ENCODE results near the gene ADD3.

DNA sequence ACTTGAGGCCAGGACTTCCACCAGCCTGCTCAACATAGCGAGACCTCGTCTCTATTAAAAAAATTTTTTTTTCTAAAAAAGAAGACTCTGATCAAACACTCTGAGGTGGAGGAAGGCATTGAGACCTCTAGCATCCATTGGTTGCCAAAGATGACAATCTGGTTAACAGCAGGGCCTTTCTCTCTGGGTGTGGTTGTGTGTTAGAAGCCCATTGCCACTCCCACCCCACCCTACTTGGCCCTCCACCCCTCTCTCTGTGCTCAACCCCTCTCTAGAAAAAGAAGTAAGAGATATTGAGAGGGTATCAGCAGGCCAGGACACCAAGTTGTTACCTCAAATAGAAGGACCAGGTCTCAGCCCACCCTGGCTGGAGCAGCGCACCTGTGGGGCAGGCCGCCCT is 142.3 kb downstream of the ADD3 start:
- TF ChIP-seq, protein P1, sequence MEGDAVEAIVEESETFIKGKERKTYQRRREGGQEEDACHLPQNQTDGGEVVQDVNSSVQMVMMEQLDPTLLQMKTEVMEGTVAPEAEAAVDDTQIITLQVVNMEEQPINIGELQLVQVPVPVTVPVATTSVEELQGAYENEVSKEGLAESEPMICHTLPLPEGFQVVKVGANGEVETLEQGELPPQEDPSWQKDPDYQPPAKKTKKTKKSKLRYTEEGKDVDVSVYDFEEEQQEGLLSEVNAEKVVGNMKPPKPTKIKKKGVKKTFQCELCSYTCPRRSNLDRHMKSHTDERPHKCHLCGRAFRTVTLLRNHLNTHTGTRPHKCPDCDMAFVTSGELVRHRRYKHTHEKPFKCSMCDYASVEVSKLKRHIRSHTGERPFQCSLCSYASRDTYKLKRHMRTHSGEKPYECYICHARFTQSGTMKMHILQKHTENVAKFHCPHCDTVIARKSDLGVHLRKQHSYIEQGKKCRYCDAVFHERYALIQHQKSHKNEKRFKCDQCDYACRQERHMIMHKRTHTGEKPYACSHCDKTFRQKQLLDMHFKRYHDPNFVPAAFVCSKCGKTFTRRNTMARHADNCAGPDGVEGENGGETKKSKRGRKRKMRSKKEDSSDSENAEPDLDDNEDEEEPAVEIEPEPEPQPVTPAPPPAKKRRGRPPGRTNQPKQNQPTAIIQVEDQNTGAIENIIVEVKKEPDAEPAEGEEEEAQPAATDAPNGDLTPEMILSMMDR (IDR thresholded peaks at IDR 0.05) = no peak
- no peak for TF ChIP-seq POLR2A (IDR thresholded peaks at IDR 0.05)

All from Peyer's patch (tissue), 4 donors.